WTC11 (cell line): ENCODE results near the gene LDB2.

Experiments
- CTCF ChIP-seq: fragments of 200-600 bp; IDR thresholded peaks from 2 replicates; pipeline ENCODE4 v1.8.0; 2022; ENCODE audit warnings: antibody characterized with exemption
- PRDM15 ChIP-seq: sonication (generic); formaldehyde crosslinking; IDR thresholded peaks from 2 replicates; pipeline ENCODE4 v1.8.0; 2022; ENCODE audit warnings: missing genetic modification reagents

DNA sequence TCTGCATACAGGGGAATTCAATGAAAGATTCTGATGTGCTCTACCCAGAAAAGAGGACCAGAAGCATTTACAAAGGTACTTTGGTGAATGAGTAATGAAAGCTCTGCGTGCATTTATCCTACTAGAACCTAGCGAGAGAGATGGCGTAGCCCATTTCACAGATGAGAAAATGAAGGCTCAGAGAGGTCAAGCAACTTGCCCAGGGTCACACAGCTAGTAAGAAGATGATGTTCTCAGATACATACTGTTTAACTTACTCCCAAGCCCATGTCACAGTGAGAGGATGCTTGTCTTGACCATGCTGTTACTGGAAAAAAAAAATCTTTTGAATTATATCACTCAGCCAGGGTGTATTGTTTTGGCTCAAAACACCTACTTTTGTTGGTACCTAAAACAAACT, 317.3 kb downstream of the LDB2 start:
- TF ChIP-seq CTCF (no peak), PRDM15 (no peak)
